ENCODE data around the gene HSFX1. TPM values are rescaled to one million over a fixed set of nuclear protein-coding genes. Genes with fewer than 3 reads are reported as not detected.
"Not testable (repeated sequence)": the region's sequence is repeated elsewhere in the genome, so short reads cannot be mapped to it uniquely, and the experiment has no call there.

Gene HSFX1
- total RNA-seq, 1 donor from 2014 or later = 1.4 TPM

GRCh38 chrX:149760965-149761364, 12.9 kb upstream of the HSFX1 start:
- Histone ChIP-seq H3K36me3 (no peaks in the 10 kb centered on the region), H3K9me3 (no peaks in the 10 kb centered on the region), H3K27ac (no peak overlapping the region), H3K27me3 (no peaks in the 10 kb centered on the region), H3K4me3 (no peak overlapping the region), H3K4me1 (no peaks in the 10 kb centered on the region)
- no peak for DNase-seq
- no peak for TF ChIP-seq CTCF (IDR thresholded peaks at IDR 0.05)
- no peak for ATAC-seq
- intact Hi-C loops (cut with DNase I) = no loop called here

DNA sequence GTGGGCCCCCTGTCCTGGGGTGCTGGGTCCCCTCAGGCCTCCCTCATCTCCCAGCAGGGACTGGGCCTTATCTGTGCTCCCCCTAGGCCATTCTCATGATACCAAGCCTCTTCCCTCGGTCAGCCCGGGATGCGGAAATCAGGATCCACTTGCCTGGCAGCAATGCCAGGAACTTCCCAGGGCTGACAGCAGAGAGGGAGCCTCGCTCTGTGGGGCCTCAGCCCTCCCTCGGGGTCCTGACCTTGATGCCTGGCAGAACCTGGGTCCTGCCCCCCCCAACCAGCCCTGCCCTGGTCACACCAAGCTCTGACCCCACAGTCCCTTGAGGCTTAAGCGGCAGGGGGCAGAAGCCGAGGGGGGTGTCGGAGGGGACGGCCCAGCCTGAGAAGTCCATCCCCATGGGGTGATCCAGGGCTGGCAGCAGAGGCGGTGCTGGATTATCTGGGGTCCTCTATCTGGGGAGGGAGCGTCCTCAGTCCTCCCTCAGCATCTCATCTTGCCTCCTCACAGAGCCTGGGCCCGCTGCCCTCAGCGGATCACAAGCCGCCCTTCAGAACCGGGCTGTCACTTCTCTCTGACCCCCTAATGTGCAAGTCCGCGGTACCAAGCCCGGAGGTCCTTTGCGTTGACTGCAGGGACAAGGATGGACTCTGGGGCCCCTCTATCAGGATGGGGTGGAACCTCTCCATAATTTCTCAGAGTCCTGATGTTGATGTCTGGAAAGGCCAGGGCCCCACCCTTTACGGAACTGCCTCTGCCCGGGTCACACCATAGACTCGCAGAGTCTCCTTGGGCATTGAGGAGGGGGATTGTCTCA, 11.8 kb upstream of the HSFX1 start:
- H3K9me3 ChIP-seq; DNase-seq; H3K27me3 ChIP-seq; H3K27ac ChIP-seq; H3K36me3 ChIP-seq; H3K4me1 ChIP-seq; intact Hi-C loops (cut with DNase I); H3K4me3 ChIP-seq; ATAC-seq: not testable (repeated sequence)

DNA sequence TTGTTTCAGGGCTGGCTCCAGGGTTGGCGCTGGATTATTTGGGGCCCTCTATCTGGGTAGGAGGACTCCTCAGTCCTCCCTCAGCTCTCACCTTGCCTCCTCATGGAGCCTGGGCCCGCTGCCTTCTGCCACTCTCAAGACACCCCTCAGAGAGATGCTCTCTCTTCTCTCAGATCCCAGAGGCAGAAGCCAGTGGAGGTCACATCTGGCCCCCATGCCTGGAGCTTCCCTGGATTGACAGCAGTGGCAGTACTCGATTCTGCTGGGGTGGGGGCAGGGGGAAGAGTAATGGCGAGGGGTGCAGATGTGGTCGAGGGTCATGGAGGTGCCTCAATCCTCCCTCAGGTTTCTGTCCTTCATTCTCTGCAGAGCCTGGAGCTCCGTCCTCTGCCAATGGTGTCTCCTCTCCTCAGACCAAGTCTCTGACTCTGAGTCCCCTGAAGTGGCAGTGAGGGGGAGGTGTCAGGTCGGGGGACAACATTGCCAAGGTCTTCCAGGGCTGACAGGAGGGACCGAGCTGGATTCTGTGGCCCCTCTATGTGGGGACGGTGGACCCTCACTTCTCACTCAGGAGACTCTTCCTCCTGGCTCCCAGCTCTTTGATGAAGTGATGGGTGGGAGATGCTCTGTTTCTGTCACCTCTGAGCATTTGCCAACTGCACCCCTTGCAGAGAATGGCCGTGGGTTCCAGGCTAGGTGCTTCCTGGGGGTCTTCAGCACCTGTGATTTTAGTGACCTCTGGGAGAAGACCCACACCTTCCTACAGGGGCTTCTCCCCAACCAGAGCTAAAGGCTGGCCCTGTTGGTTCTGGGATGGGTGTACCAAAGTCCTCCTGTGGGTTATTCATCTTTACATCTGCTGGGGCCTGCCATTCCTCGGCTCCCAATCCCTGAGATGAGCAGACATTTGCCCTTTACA, 10.9 kb upstream of the HSFX1 start:
- intact Hi-C loops (cut with DNase I) = no loop called here
- no peak for TF ChIP-seq CTCF (IDR thresholded peaks at IDR 0.05)
- Histone ChIP-seq H3K9me3 (no peaks in the 10 kb centered on the region), H3K27me3 (no peaks in the 10 kb centered on the region), H3K4me1 (no peaks in the 10 kb centered on the region), H3K27ac (no peak overlapping the region), H3K4me3 (no peak overlapping the region), H3K36me3 (no peaks in the 10 kb centered on the region)
- ATAC-seq (no peak), DNase-seq (no peak)

GRCh38 chrX:149770344-149770743, 3.5 kb upstream of the HSFX1 start:
- H3K36me3 ChIP-seq; H3K27ac ChIP-seq; ATAC-seq; H3K4me1 ChIP-seq; DNase-seq; H3K9me3 ChIP-seq; H3K27me3 ChIP-seq; intact Hi-C loops (cut with DNase I); H3K4me3 ChIP-seq: not testable (repeated sequence)

- DNase-seq; H3K9me3 ChIP-seq; H3K4me3 ChIP-seq; H3K27ac ChIP-seq; H3K36me3 ChIP-seq; intact Hi-C loops (cut with DNase I); H3K27me3 ChIP-seq; H3K4me1 ChIP-seq; ATAC-seq: not testable (repeated sequence)
These were observed 842 bp upstream of the HSFX1 start for GRCh38 chrX:149773026-149773425.

DNA sequence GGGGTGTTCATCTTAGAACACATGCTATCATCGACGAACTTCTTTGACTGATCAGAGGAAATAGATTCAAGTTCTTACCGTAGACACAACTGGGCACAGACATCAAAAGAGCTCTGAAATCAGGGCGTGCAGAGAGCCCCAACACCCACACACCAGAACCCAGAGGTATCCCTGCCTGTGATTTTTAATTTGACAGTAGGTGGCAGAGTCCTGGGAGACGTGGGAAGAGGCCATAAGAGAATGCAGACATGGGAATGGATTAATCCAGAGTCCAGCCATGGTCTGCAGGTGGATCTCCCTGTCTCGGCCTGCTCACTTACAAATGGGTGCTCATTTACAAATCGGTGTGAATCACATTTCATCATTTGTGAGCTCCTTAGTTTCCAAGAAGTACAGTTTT, 4.1 kb downstream of the HSFX1 start:
- intact Hi-C loops (cut with DNase I); DNase-seq; ATAC-seq; H3K27ac ChIP-seq; H3K9me3 ChIP-seq; H3K4me1 ChIP-seq; H3K27me3 ChIP-seq; H3K4me3 ChIP-seq; H3K36me3 ChIP-seq: not testable (repeated sequence)

DNA sequence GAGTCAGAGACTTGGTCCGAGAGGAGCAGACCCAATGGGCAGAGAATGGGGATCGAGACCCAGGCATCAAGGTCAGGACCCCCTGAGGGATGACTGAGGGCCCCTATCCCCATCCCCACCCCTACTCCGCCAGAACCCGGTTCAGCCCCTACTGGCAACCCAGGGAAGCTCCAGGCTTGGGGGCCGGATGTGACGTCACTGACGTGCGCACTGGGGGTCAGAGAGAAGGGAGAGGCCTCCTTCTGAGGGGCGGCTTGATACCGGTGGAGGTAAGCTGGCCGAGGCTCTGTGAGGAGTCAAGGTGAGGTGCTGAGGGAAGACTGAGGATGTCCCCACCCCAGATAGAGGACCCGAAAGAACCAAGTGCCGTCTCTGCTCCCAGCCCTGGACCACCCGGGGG, 7.9 kb downstream of the HSFX1 start, which contains the start of gene MAGEA9:
MAGEA9 (plus strand) TSS at position 204 of the 400 bp plus-strand sequence. CDS start 4,281 bp downstream, outside the sequence.
- H3K27me3 ChIP-seq; H3K9me3 ChIP-seq; H3K4me1 ChIP-seq; ATAC-seq; H3K36me3 ChIP-seq; DNase-seq; intact Hi-C loops (cut with DNase I); H3K4me3 ChIP-seq; H3K27ac ChIP-seq: not testable (repeated sequence)

DNA sequence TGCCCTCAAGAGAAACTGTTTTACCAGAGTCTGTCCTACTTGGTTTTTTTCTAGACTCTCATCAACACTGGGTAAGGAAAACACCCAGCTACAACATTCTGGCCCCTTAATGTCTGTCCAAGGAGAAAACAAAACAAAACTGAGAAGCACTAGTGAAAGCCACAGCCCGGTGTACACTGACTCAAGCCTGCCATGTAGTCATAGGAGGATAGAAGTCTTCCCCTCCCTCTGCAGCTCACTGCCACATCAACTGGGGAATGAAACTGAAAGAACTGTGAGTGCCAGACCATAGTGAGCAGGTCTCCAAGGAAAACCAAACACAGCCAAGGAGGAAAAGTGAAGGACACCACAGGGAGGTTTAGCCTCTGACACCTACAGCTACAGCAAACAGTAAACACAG, 21.7 kb downstream of the HSFX1 start:
- DNase-seq; H3K4me1 ChIP-seq; H3K9me3 ChIP-seq; H3K36me3 ChIP-seq; intact Hi-C loops (cut with DNase I); H3K4me3 ChIP-seq; ATAC-seq; H3K27ac ChIP-seq; H3K27me3 ChIP-seq: not testable (repeated sequence)
